Measurements from ENCODE around the gene STYXL1. TPM values are rescaled to one million over a fixed set of nuclear protein-coding genes. Genes with fewer than 3 reads are reported as not detected.

Gene STYXL1
- total and polyA plus RNA-seq, 2 experiments from 2014 or later, result 28.0 to 39.2 TPM

DNA sequence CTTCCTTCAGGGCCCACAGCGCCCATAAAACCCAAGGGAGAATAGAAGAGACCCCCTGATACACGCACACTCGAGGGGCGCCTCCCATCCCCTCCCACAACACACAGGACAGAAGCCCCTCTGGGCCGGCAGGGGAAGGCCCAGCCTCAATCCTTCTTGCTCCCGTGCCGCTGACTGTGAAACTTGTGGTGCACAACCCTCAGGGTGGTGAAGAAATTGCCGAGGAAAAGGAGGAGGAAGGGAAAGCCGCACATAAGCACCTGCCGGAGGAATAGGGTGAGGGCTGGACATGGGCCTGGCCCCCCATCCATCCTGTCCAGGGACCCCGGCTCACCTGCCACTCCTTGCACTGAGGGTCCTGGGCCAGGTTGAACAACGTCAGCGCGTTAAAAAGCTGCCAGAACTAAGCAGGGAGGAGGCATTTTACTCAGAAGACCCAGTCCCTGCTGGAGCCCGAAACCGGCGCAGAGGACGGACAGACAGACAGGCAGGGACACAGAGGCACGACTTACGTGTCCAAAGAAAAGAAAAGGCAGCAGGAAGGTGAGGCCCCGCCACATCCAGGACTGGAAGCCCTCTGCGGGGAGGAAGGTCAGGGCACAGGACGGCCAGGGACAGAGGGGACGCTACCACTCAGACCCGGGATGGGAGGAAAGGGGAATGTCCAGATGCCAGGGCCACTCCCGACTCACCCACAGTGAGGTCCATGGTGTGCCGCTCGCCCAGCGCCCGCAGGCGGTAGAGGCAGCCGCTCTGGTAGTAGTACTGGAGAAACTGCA is 60.6 kb downstream of the STYXL1 start:
- no peaks in the 10 kb centered on the region; the same call in 1 of the 2 replicates for H3K4me1 ChIP-seq (ENCODE audit: insufficient read depth)
- H3K9me2 ChIP-seq (ENCODE audit: insufficient read depth), result no peaks in the 10 kb centered on the region
- no peak for ATAC-seq
- Mint-ChIP-seq H3K9me3 (no peaks in the 10 kb centered on the region), H3K27ac (peak overlapping the region; percentile 69; the same call in 1 of the 2 replicates), H3K27me3 (ENCODE audit: insufficient read depth, low read depth, poor library complexity) (peaks cover 18% of the 10 kb centered on the region), H3K4me1 (peaks cover 22% of the 10 kb centered on the region), H3K4me3 (no peak overlapping the region), H3K36me3 (ENCODE audit: low read depth) (peaks cover 22% of the 10 kb centered on the region)
- no peaks in the 10 kb centered on the region for H4K20me1 ChIP-seq (replicated peaks; ENCODE audit: insufficient read depth)
- H3K4me3 ChIP-seq, result no peak overlapping the region
- H3K36me3 ChIP-seq (ENCODE audit: insufficient read depth), result no peaks in the 10 kb centered on the region; the same call in 1 of the 2 replicates
- H2AFZ ChIP-seq, result no peak overlapping the region
- H3K27ac ChIP-seq (ENCODE audit: low read depth), result no peak overlapping the region
- H3F3A ChIP-seq (replicated peaks; ENCODE audit: low read depth), result no peaks in the 10 kb centered on the region
- H3K4me2 ChIP-seq, result no peak overlapping the region
- no peaks in the 10 kb centered on the region for H3K79me2 ChIP-seq (replicated peaks; ENCODE audit: insufficient read depth)
- 0 out of 2 replicates have a peak, but pooled peaks have one; percentile 7 for TF ChIP-seq POLR2AphosphoS5 (IDR thresholded peaks at IDR 0.05; ENCODE audit: low read depth)
- TF ChIP-seq, protein P1, sequence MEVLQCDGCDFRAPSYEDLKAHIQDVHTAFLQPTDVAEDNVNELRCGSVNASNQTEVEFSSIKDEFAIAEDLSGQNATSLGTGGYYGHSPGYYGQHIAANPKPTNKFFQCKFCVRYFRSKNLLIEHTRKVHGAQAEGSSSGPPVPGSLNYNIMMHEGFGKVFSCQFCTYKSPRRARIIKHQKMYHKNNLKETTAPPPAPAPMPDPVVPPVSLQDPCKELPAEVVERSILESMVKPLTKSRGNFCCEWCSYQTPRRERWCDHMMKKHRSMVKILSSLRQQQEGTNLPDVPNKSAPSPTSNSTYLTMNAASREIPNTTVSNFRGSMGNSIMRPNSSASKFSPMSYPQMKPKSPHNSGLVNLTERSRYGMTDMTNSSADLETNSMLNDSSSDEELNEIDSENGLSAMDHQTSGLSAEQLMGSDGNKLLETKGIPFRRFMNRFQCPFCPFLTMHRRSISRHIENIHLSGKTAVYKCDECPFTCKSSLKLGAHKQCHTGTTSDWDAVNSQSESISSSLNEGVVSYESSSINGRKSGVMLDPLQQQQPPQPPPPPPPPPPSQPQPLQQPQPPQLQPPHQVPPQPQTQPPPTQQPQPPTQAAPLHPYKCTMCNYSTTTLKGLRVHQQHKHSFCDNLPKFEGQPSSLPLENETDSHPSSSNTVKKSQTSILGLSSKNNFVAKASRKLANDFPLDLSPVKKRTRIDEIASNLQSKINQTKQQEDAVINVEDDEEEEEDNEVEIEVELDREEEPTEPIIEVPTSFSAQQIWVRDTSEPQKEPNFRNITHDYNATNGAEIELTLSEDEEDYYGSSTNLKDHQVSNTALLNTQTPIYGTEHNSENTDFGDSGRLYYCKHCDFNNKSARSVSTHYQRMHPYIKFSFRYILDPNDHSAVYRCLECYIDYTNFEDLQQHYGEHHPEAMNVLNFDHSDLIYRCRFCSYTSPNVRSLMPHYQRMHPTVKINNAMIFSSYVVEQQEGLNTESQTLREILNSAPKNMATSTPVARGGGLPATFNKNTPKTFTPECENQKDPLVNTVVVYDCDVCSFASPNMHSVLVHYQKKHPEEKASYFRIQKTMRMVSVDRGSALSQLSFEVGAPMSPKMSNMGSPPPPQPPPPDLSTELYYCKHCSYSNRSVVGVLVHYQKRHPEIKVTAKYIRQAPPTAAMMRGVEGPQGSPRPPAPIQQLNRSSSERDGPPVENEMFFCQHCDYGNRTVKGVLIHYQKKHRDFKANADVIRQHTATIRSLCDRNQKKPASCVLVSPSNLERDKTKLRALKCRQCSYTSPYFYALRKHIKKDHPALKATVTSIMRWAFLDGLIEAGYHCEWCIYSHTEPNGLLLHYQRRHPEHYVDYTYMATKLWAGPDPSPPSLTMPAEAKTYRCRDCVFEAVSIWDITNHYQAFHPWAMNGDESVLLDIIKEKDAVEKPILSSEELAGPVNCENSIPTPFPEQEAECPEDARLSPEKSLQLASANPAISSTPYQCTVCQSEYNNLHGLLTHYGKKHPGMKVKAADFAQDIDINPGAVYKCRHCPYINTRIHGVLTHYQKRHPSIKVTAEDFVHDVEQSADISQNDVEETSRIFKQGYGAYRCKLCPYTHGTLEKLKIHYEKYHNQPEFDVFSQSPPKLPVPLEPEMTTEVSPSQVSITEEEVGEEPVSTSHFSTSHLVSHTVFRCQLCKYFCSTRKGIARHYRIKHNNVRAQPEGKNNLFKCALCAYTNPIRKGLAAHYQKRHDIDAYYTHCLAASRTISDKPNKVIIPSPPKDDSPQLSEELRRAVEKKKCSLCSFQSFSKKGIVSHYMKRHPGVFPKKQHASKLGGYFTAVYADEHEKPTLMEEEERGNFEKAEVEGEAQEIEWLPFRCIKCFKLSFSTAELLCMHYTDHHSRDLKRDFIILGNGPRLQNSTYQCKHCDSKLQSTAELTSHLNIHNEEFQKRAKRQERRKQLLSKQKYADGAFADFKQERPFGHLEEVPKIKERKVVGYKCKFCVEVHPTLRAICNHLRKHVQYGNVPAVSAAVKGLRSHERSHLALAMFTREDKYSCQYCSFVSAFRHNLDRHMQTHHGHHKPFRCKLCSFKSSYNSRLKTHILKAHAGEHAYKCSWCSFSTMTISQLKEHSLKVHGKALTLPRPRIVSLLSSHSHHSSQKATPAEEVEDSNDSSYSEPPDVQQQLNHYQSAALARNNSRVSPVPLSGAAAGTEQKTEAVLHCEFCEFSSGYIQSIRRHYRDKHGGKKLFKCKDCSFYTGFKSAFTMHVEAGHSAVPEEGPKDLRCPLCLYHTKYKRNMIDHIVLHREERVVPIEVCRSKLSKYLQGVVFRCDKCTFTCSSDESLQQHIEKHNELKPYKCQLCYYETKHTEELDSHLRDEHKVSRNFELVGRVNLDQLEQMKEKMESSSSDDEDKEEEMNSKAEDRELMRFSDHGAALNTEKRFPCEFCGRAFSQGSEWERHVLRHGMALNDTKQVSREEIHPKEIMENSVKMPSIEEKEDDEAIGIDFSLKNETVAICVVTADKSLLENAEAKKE (CRISPR knock-in tag; IDR thresholded peaks at IDR 0.05), result no peak
- no peak for DNase-seq (ENCODE audit: low spot score)
- H3K27me3 ChIP-seq (ENCODE audit: insufficient read depth), result no peaks in the 10 kb centered on the region

DNA sequence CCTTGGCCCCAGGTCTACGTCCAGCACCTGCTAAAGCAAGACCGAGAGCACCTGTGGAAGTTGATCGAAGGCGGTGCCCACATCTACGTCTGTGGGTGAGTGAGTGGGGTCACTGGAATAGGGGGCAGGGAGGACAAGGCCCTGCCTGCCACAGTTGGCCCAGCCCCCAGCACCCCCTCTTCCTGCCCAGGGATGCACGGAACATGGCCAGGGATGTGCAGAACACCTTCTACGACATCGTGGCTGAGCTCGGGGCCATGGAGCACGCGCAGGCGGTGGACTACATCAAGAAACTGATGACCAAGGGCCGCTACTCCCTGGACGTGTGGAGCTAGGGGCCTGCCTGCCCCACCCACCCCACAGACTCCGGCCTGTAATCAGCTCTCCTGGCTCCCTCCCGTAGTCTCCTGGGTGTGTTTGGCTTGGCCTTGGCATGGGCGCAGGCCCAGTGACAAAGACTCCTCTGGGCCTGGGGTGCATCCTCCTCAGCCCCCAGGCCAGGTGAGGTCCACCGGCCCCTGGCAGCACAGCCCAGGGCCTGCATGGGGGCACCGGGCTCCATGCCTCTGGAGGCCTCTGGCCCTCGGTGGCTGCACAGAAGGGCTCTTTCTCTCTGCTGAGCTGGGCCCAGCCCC is 61.5 kb downstream of the STYXL1 start:
- no peak overlapping the region for H3K4me3 Mint-ChIP-seq
- Histone ChIP-seq H2AFZ (no peak overlapping the region), H3K4me1 (ENCODE audit: insufficient read depth) (no peaks in the 10 kb centered on the region; the same call in 1 of the 2 replicates), H3K9me2 (ENCODE audit: insufficient read depth) (no peaks in the 10 kb centered on the region), H3K4me2 (no peak overlapping the region), H3K27me3 (ENCODE audit: insufficient read depth) (no peaks in the 10 kb centered on the region), H4K20me1 (replicated peaks; ENCODE audit: insufficient read depth) (no peaks in the 10 kb centered on the region), H3K79me2 (replicated peaks; ENCODE audit: insufficient read depth) (no peaks in the 10 kb centered on the region), H3K36me3 (ENCODE audit: insufficient read depth) (no peaks in the 10 kb centered on the region; the same call in 1 of the 2 replicates), H3K27ac (ENCODE audit: low read depth) (no peak overlapping the region), H3K4me3 (no peak overlapping the region), H3F3A (replicated peaks; ENCODE audit: low read depth) (no peaks in the 10 kb centered on the region)
- H3K9me3 Mint-ChIP-seq, result no peaks in the 10 kb centered on the region
- H3K27me3 Mint-ChIP-seq (ENCODE audit: insufficient read depth, low read depth, poor library complexity), result peaks cover 22% of the 10 kb centered on the region
- no peak for TF ChIP-seq JUNB (IDR thresholded peaks at IDR 0.05; ENCODE audit: unreplicated experiment)
- TF ChIP-seq ZNF331 (CRISPR knock-in tag; IDR thresholded peaks at IDR 0.05; ENCODE audit: low read depth), result no peak
- TF ChIP-seq, protein P2, sequence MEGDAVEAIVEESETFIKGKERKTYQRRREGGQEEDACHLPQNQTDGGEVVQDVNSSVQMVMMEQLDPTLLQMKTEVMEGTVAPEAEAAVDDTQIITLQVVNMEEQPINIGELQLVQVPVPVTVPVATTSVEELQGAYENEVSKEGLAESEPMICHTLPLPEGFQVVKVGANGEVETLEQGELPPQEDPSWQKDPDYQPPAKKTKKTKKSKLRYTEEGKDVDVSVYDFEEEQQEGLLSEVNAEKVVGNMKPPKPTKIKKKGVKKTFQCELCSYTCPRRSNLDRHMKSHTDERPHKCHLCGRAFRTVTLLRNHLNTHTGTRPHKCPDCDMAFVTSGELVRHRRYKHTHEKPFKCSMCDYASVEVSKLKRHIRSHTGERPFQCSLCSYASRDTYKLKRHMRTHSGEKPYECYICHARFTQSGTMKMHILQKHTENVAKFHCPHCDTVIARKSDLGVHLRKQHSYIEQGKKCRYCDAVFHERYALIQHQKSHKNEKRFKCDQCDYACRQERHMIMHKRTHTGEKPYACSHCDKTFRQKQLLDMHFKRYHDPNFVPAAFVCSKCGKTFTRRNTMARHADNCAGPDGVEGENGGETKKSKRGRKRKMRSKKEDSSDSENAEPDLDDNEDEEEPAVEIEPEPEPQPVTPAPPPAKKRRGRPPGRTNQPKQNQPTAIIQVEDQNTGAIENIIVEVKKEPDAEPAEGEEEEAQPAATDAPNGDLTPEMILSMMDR (conservative IDR thresholded peaks at IDR 0.05; ENCODE audit: low read depth in 2 of 2), result no peak
- no peak for TF ChIP-seq CREB1 (CRISPR knock-in tag; IDR thresholded peaks at IDR 0.05; ENCODE audit: low read depth)
- TF ChIP-seq ZNF114 (CRISPR knock-in tag; IDR thresholded peaks at IDR 0.05), result no peak
- TF ChIP-seq, protein P3, sequence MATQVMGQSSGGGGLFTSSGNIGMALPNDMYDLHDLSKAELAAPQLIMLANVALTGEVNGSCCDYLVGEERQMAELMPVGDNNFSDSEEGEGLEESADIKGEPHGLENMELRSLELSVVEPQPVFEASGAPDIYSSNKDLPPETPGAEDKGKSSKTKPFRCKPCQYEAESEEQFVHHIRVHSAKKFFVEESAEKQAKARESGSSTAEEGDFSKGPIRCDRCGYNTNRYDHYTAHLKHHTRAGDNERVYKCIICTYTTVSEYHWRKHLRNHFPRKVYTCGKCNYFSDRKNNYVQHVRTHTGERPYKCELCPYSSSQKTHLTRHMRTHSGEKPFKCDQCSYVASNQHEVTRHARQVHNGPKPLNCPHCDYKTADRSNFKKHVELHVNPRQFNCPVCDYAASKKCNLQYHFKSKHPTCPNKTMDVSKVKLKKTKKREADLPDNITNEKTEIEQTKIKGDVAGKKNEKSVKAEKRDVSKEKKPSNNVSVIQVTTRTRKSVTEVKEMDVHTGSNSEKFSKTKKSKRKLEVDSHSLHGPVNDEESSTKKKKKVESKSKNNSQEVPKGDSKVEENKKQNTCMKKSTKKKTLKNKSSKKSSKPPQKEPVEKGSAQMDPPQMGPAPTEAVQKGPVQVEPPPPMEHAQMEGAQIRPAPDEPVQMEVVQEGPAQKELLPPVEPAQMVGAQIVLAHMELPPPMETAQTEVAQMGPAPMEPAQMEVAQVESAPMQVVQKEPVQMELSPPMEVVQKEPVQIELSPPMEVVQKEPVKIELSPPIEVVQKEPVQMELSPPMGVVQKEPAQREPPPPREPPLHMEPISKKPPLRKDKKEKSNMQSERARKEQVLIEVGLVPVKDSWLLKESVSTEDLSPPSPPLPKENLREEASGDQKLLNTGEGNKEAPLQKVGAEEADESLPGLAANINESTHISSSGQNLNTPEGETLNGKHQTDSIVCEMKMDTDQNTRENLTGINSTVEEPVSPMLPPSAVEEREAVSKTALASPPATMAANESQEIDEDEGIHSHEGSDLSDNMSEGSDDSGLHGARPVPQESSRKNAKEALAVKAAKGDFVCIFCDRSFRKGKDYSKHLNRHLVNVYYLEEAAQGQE (IDR thresholded peaks at IDR 0.05; ENCODE audit: unreplicated experiment), result no peak
- H3K36me3 Mint-ChIP-seq (ENCODE audit: low read depth), result peaks cover 25% of the 10 kb centered on the region
- ATAC-seq (no peak), DNase-seq (ENCODE audit: low spot score) (no peak)
- H3K4me1 Mint-ChIP-seq, result peaks cover 20% of the 10 kb centered on the region
- H3K27ac Mint-ChIP-seq, result no peak overlapping the region; the same call in 1 of the 2 replicates

Measured in GM23338 (cell line).